PFSK-1 (cell line): Measurements from ENCODE around the gene TMEM117.

Source experiments
- FOXP2 ChIP-seq: optimal IDR thresholded peaks from 2 replicates; pipeline ENCODE3; 2011; ENCODE audit warnings: borderline replicate concordance, control low read depth, inconsistent platforms; ENCODE audit not compliant: insufficient read depth; ENCODE audit errors: extremely low read length, extremely low read depth
- POLR2AphosphoS5 ChIP-seq: IDR thresholded peaks from 2 replicates; pipeline ENCODE4 v1.6.1; 2012; ENCODE audit warnings: low read depth, mild to moderate bottlenecking, control low read depth, low read length, moderate library complexity
- SIN3A ChIP-seq: IDR thresholded peaks from 2 replicates; pipeline ENCODE4 v1.6.1; 2012; ENCODE audit warnings: mild to moderate bottlenecking, low read length, moderate library complexity, borderline replicate concordance; ENCODE audit not compliant: insufficient read depth
- TAF1 ChIP-seq: IDR thresholded peaks from 2 replicates; pipeline ENCODE4 v1.6.1; 2012; ENCODE audit warnings: low read length, control low read depth, borderline replicate concordance; ENCODE audit not compliant: insufficient read depth

DNA sequence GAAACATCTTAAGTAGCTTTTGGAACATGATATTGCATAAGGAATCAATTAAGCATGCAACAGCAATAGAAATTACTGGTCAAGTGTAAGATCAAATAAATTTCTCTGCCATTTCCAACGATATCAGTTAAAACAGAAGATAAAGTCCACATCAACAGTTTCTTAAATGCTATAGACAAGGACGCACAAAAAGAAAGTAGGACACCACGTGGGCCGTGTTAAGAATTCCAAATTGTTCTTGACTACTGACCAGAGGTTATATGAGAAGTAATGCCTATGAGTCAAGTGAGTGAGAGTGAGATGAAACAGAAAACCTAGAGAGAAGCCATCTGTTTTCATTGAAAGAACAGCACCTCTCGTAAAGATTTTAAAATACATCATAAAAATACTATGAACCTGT is 318.2 kb downstream of the TMEM117 start:
- no peak for TF ChIP-seq SIN3A
- TF ChIP-seq TAF1 = no peak
- no peak for TF ChIP-seq POLR2AphosphoS5
- TF ChIP-seq FOXP2 = no peak
